GM23338 (cell line): ENCODE results near the gene WBP2NL. TPM values are rescaled to one million over a fixed set of nuclear protein-coding genes. Genes with fewer than 3 reads are reported as not detected.

Experiments used
- ATAC-seq: fragments of 200-7000 bp; cut with Tn5 transposase; 3 replicates; pipeline ENCODE4 v1.9.1; 2020
- DNase-seq: peaks from one replicate; pipeline ENCODE4 v3.0.0-alpha.2; 2015; ENCODE audit warnings: low spot score
- H2AFZ ChIP-seq: fragments of 200-600 bp; sonication (generic); 2 replicates; pipeline ENCODE4 v1.8.0; 2016; ENCODE audit warnings: antibody characterized with exemption, mild to moderate bottlenecking, moderate library complexity
- H3F3A ChIP-seq: fragments of 200-600 bp; sonication (generic); replicated peaks from 2 replicates; pipeline ENCODE4 v1.8.0; 2017; ENCODE audit warnings: antibody characterized with exemption, mixed run types, low read depth
- H3K27ac ChIP-seq: fragments of 200-600 bp; sonication (generic); 2 replicates; pipeline ENCODE4 v1.6.1; 2016; ENCODE audit warnings: low read depth
- H3K27me3 ChIP-seq: fragments of 200-600 bp; sonication (generic); 2 replicates; pipeline ENCODE4 v1.8.0; 2016; ENCODE audit warnings: mild to moderate bottlenecking, mixed run types, moderate library complexity; ENCODE audit not compliant: insufficient read depth
- H3K36me3 ChIP-seq: fragments of 200-600 bp; sonication (generic); 2 replicates; pipeline ENCODE4 v1.8.0; 2016; ENCODE audit warnings: mild to moderate bottlenecking; ENCODE audit not compliant: insufficient read depth
- H3K4me1 ChIP-seq: fragments of 200-600 bp; sonication (generic); 2 replicates; pipeline ENCODE4 v1.8.0; 2016; ENCODE audit warnings: mild to moderate bottlenecking, moderate library complexity; ENCODE audit not compliant: insufficient read depth
- H3K4me2 ChIP-seq: fragments of 200-600 bp; sonication (generic); 2 replicates; pipeline ENCODE4 v1.7.1; 2017; ENCODE audit warnings: mixed run types
- H3K4me3 ChIP-seq: fragments of 200-600 bp; sonication (generic); 2 replicates; pipeline ENCODE4 v1.6.1; 2016; ENCODE audit warnings: mixed run types
- H3K79me2 ChIP-seq: fragments of 200-600 bp; sonication (generic); replicated peaks from 2 replicates; pipeline ENCODE4 v1.8.0; 2017; ENCODE audit warnings: mild to moderate bottlenecking; ENCODE audit not compliant: insufficient read depth
- H3K9me2 ChIP-seq: fragments of 200-600 bp; sonication (generic); 2 replicates; pipeline ENCODE4 v1.8.0; 2017; ENCODE audit not compliant: insufficient read depth
- H4K20me1 ChIP-seq: fragments of 200-600 bp; sonication (generic); replicated peaks from 2 replicates; pipeline ENCODE4 v1.8.0; 2017; ENCODE audit warnings: mild to moderate bottlenecking; ENCODE audit not compliant: insufficient read depth
- H3K27ac Mint-ChIP-seq: 2 replicates; pipeline ENCODE4 v1.8.0; 2020; ENCODE audit warnings: inconsistent platforms, mild to moderate bottlenecking, moderate library complexity, mixed read lengths
- H3K27me3 Mint-ChIP-seq: 3 replicates; pipeline ENCODE4 v1.8.0; 2022; ENCODE audit warnings: low read depth, mild to moderate bottlenecking, moderate library complexity, mixed read lengths, inconsistent platforms; ENCODE audit not compliant: insufficient read depth, poor library complexity
- H3K36me3 Mint-ChIP-seq: 3 replicates; pipeline ENCODE4 v1.8.0; 2021; ENCODE audit warnings: low read depth, mild to moderate bottlenecking, inconsistent platforms, moderate library complexity, mixed read lengths
- H3K4me1 Mint-ChIP-seq: 3 replicates; pipeline ENCODE4 v1.8.0; 2020; ENCODE audit warnings: mild to moderate bottlenecking, inconsistent platforms, mixed read lengths
- H3K4me3 Mint-ChIP-seq: 3 replicates; pipeline ENCODE4 v1.8.0; 2021; ENCODE audit warnings: moderate library complexity, mild to moderate bottlenecking, inconsistent platforms, mixed read lengths
- H3K9me3 Mint-ChIP-seq: 3 replicates; pipeline ENCODE4 v1.8.0; 2020; ENCODE audit warnings: moderate library complexity, mild to moderate bottlenecking, inconsistent platforms, mixed read lengths
- JUNB ChIP-seq: IDR thresholded peaks from one replicate; pipeline ENCODE4 v1.6.1; 2016; ENCODE audit warnings: antibody characterized with exemption; ENCODE audit not compliant: unreplicated experiment
- POLR2AphosphoS5 ChIP-seq: IDR thresholded peaks from 2 replicates; pipeline ENCODE4 v1.6.1; 2016; ENCODE audit warnings: antibody characterized with exemption, low read depth
- REST ChIP-seq: IDR thresholded peaks from one replicate; pipeline ENCODE4 v1.6.1; 2018; ENCODE audit warnings: antibody characterized with exemption; ENCODE audit not compliant: unreplicated experiment
- STAT1 ChIP-seq: IDR thresholded peaks from one replicate; pipeline ENCODE4 v1.6.1; 2016; ENCODE audit warnings: antibody characterized with exemption; ENCODE audit not compliant: unreplicated experiment
- ZNF331 ChIP-seq: fragments of 250-450 bp; sonication (Bioruptor Pico); IDR thresholded peaks from 2 replicates; pipeline ENCODE4 v1.5.0; 2020; ENCODE audit warnings: low read depth, mild to moderate bottlenecking, moderate library complexity
- ZNF462 ChIP-seq: fragments of 250-450 bp; sonication (Bioruptor Pico); IDR thresholded peaks from 2 replicates; pipeline ENCODE4 v1.5.0; 2020; ENCODE audit warnings: mild to moderate bottlenecking, moderate library complexity
- polyA plus RNA-seq: library from polyadenylated mRNA; unstranded; fragments of >200 nt; fragmentation: Nextera tagmentation; extraction: Ambion mirVana; gene quantifications from 2 replicates; pipeline ENCODE4 v1.2.1, GENCODE V29; 2016
- total RNA-seq: library from RNA; depleted of rRNA; stranded (reverse); fragments of >200 nt; shearing (Covaris generic); gene quantifications from 2 replicates; pipeline ENCODE4 v1.2.3, GENCODE V29; 2014
- TF ChIP-seq, protein P1 (sequence below), 2 experiments: fragments of 200-600 bp in 1 of 2; sonication (generic) in 1 of 2; conservative IDR thresholded peaks; 2 replicates each; pipeline versions ENCODE4 v1.5.1 to v1.6.1; 2016 to 2017; ENCODE audit warnings: antibody characterized with exemption in 2 of 2, low read depth in 2 of 2, mild to moderate bottlenecking in 2 of 2, moderate library complexity in 1 of 2
- TF ChIP-seq, protein P2 (sequence below): IDR thresholded peaks from 2 replicates; pipeline ENCODE4 v1.6.1; 2016; ENCODE audit warnings: antibody characterized with exemption

Gene WBP2NL
- total and polyA plus RNA-seq, 2 experiments from 2014 or later: 0.14 TPM; not detected in 1

- no peaks in the 10 kb centered on the region for H3K4me1 ChIP-seq
- no peak overlapping the region for H3K4me2 ChIP-seq
- ATAC-seq (no peak), DNase-seq (no peak)
- H2AFZ ChIP-seq: no peak overlapping the region
- no peak overlapping the region for H3K27ac ChIP-seq
- no peaks in the 10 kb centered on the region for H4K20me1 ChIP-seq
- no peaks in the 10 kb centered on the region for H3K9me2 ChIP-seq
- Mint-ChIP-seq H3K4me3 (no peak overlapping the region), H3K9me3 (peaks cover 3% of the 10 kb centered on the region; the same call in 2 of the 3 replicates), H3K27me3 (peaks cover 7% of the 10 kb centered on the region), H3K4me1 (no peaks in the 10 kb centered on the region; the same call in 2 of the 3 replicates), H3K27ac (no peak overlapping the region), H3K36me3 (no peaks in the 10 kb centered on the region)
- H3K36me3 ChIP-seq: no peaks in the 10 kb centered on the region
- no peak overlapping the region for H3K4me3 ChIP-seq
- H3F3A ChIP-seq: no peaks in the 10 kb centered on the region
- no peaks in the 10 kb centered on the region for H3K27me3 ChIP-seq
- H3K79me2 ChIP-seq: no peaks in the 10 kb centered on the region
- TF ChIP-seq ZNF462 (no peak), JUNB (no peak), ZNF331 (CRISPR knock-in tag) (no peak), STAT1 (no peak), POLR2AphosphoS5 (no peak), REST (no peak)
- TF ChIP-seq, protein P1, sequence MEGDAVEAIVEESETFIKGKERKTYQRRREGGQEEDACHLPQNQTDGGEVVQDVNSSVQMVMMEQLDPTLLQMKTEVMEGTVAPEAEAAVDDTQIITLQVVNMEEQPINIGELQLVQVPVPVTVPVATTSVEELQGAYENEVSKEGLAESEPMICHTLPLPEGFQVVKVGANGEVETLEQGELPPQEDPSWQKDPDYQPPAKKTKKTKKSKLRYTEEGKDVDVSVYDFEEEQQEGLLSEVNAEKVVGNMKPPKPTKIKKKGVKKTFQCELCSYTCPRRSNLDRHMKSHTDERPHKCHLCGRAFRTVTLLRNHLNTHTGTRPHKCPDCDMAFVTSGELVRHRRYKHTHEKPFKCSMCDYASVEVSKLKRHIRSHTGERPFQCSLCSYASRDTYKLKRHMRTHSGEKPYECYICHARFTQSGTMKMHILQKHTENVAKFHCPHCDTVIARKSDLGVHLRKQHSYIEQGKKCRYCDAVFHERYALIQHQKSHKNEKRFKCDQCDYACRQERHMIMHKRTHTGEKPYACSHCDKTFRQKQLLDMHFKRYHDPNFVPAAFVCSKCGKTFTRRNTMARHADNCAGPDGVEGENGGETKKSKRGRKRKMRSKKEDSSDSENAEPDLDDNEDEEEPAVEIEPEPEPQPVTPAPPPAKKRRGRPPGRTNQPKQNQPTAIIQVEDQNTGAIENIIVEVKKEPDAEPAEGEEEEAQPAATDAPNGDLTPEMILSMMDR (conservative IDR thresholded peaks at IDR 0.05; ENCODE audit: low read depth in 2 of 2): no peak
- TF ChIP-seq, protein P2, sequence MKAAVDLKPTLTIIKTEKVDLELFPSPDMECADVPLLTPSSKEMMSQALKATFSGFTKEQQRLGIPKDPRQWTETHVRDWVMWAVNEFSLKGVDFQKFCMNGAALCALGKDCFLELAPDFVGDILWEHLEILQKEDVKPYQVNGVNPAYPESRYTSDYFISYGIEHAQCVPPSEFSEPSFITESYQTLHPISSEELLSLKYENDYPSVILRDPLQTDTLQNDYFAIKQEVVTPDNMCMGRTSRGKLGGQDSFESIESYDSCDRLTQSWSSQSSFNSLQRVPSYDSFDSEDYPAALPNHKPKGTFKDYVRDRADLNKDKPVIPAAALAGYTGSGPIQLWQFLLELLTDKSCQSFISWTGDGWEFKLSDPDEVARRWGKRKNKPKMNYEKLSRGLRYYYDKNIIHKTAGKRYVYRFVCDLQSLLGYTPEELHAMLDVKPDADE: no peak
Observed at GRCh38 chr22:42016111-42016510, 17.5 kb downstream of the WBP2NL start.
